Measurements from ENCODE around the gene LRMDA. TPM values are rescaled to one million over a fixed set of nuclear protein-coding genes. Genes with fewer than 3 reads are reported as not detected.

LRMDA gene
- total and polyA plus RNA-seq, 10 of the 15 experiments (the other 5 are each of a cell fraction or from before 2014, with no cell fraction given): 0.07 to 0.54 (median 0.29) TPM; not detected in 4

DNA sequence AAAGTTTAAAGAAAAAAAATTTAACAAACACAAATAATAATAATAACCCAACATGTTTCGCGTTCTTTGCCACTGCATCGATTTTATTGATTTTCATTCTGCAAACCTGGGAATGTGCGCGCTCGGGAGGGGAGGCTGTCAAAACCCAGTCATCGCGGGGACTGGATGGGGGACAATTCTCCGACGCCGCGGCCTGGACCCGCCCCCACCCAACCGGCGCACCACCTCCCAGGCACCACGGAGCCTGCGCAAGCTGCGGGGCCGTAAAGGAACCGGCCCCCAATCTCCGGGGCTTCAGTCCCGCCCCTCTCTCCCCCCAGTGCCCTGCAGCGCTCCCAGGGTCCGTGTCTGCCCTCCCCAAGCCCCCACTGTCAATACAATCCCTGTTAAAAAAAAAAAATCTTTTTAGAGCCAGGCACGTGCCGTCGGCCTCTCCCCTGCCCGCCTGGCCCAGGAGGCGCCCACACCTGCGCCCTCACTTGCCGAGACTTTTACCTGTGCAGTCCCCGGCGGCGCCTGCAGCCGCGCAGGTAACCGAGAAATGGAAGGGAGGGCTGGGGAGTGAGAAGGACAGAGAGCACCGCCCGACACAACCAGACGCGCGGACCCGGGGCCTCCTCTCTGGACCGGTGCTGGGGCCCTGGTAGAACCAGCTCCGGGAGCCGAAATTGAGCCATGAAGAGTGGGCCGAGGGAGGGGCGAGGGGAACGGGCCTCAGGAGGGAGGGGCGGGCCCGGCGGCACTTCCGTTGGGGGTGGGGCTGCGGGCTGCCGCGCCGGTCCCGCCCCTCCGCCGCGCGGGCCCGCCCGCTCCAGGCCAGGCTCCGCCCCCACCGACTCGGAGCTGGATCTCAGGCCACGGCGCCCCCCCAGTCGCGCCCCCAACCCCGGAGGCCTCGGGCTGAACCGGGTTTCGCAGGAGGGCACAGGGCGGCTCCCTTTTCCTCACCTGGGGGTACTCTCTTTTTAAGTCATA lies 22.2 kb upstream of the LRMDA start:
- Histone ChIP-seq H3K4me3 (no peak overlapping the region), H3K9ac (ENCODE audit: control insufficient read depth, insufficient read depth, low read length) (no peak overlapping the region), H3K4me1 (ENCODE audit: control insufficient read depth, insufficient read depth, low read length) (no peaks in the 10 kb centered on the region), H3K36me3 (ENCODE audit: control insufficient read depth in 2 of 2, insufficient read depth in 2 of 2, low read length in 1 of 2) (no peaks in the 10 kb centered on the region), H4K20me1 (ENCODE audit: control insufficient read depth, insufficient read depth) (no peaks in the 10 kb centered on the region), H2AFZ (ENCODE audit: control insufficient read depth, low read depth, low read length) (no peak overlapping the region), H3K27me3 (replicated peaks in 1 of 2; ENCODE audit: control insufficient read depth in 2 of 2, insufficient read depth in 2 of 2, low read length in 1 of 2) (peaks cover 3 to 7% of the 10 kb centered on the region in 2 experiments; a peak in 3 of 4 replicates), H3K27ac (ENCODE audit: control insufficient read depth, insufficient read depth) (no peak overlapping the region), H3K79me2 (ENCODE audit: control insufficient read depth, insufficient read depth, low read length) (no peaks in the 10 kb centered on the region), H3K9me3 (replicated peaks; ENCODE audit: control insufficient read depth, insufficient read depth, low read length) (no peaks in the 10 kb centered on the region; the same call in 2 of the 3 replicates), H3K4me2 (ENCODE audit: control insufficient read depth, insufficient read depth) (peak overlapping the region; percentile 39; the same call in 1 of the 2 replicates)
- ChIA-PET RAD21 (ENCODE audit: unreplicated experiment) (interaction anchor here (0.8 to 1.9 kb wide), 2 partner anchors 8 to 199 kb away, joined by 5 to 6 read pairs; partner anchors contain the start of gene ZNF503), SMC1A (ENCODE audit: uncharacterized antibody, unreplicated experiment) (interaction anchor here (0.6 to 2.3 kb wide), 4 partner anchors 16 to 1540 kb away, joined by 3 to 7 read pairs (median 4); no protein-coding TSS in a partner anchor), POLR2A (interaction anchor here (0.6 to 1.2 kb wide), 3 partner anchors 8 to 1591 kb away, joined by 3 to 5 read pairs (median 3); partner anchors contain the start of gene ZNF503), CTCF (interaction anchor here (0.5 kb wide), 1 partner anchor 21 kb away, joined by 5 read pairs; no protein-coding TSS in a partner anchor)
- in situ Hi-C loops (cut with MboI): no loop called here
- DNase-seq (ENCODE audit: low read depth, low spot score): no peak
- WGBS (ENCODE audit: insufficient coverage, insufficient replicate concordance, low lambda C conversion rate, missing lambda C conversion rate): 16% methylated on average over 43 of the region's 76 CpGs
- peak; percentile 90 for ATAC-seq
- no TSS peak for BruUV-seq (replicated peaks)
- no peak for FAIRE-seq
- intact Hi-C loops (cut with micrococcal nuclease; ENCODE audit: unreplicated experiment): loop anchor here (10.0 kb wide), 2 partner anchors 236 to 896 kb away; no protein-coding TSS in a partner anchor
- TF ChIP-seq, protein P1, sequence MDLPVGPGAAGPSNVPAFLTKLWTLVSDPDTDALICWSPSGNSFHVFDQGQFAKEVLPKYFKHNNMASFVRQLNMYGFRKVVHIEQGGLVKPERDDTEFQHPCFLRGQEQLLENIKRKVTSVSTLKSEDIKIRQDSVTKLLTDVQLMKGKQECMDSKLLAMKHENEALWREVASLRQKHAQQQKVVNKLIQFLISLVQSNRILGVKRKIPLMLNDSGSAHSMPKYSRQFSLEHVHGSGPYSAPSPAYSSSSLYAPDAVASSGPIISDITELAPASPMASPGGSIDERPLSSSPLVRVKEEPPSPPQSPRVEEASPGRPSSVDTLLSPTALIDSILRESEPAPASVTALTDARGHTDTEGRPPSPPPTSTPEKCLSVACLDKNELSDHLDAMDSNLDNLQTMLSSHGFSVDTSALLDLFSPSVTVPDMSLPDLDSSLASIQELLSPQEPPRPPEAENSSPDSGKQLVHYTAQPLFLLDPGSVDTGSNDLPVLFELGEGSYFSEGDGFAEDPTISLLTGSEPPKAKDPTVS (IDR thresholded peaks at IDR 0.05; ENCODE audit: low read depth, low read length): no peak
- no peak for TF ChIP-seq POU2F2 (IDR thresholded peaks at IDR 0.05; ENCODE audit: borderline replicate concordance, low read depth, low read length)
- TF ChIP-seq, protein P2, sequence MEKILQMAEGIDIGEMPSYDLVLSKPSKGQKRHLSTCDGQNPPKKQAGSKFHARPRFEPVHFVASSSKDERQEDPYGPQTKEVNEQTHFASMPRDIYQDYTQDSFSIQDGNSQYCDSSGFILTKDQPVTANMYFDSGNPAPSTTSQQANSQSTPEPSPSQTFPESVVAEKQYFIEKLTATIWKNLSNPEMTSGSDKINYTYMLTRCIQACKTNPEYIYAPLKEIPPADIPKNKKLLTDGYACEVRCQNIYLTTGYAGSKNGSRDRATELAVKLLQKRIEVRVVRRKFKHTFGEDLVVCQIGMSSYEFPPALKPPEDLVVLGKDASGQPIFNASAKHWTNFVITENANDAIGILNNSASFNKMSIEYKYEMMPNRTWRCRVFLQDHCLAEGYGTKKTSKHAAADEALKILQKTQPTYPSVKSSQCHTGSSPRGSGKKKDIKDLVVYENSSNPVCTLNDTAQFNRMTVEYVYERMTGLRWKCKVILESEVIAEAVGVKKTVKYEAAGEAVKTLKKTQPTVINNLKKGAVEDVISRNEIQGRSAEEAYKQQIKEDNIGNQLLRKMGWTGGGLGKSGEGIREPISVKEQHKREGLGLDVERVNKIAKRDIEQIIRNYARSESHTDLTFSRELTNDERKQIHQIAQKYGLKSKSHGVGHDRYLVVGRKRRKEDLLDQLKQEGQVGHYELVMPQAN (conservative IDR thresholded peaks at IDR 0.05): no peak
- TF ChIP-seq, protein P3, sequence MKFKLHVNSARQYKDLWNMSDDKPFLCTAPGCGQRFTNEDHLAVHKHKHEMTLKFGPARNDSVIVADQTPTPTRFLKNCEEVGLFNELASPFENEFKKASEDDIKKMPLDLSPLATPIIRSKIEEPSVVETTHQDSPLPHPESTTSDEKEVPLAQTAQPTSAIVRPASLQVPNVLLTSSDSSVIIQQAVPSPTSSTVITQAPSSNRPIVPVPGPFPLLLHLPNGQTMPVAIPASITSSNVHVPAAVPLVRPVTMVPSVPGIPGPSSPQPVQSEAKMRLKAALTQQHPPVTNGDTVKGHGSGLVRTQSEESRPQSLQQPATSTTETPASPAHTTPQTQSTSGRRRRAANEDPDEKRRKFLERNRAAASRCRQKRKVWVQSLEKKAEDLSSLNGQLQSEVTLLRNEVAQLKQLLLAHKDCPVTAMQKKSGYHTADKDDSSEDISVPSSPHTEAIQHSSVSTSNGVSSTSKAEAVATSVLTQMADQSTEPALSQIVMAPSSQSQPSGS (IDR thresholded peaks at IDR 0.05; ENCODE audit: low read length): no peak
- 0 out of 2 replicates have a peak, but pooled peaks have one; percentile 17 for TF ChIP-seq SMARCA5 (IDR thresholded peaks at IDR 0.05)
- TF ChIP-seq BHLHE40 (IDR thresholded peaks at IDR 0.05; ENCODE audit: borderline replicate concordance in 1 of 2, low read depth in 2 of 2, low read length in 1 of 2): peak; percentile 33 to 82; a peak in 3 of 4 replicates
- no peak for TF ChIP-seq SIN3A (IDR thresholded peaks at IDR 0.05; ENCODE audit: low read depth, low read length)
- TF ChIP-seq, protein P4, sequence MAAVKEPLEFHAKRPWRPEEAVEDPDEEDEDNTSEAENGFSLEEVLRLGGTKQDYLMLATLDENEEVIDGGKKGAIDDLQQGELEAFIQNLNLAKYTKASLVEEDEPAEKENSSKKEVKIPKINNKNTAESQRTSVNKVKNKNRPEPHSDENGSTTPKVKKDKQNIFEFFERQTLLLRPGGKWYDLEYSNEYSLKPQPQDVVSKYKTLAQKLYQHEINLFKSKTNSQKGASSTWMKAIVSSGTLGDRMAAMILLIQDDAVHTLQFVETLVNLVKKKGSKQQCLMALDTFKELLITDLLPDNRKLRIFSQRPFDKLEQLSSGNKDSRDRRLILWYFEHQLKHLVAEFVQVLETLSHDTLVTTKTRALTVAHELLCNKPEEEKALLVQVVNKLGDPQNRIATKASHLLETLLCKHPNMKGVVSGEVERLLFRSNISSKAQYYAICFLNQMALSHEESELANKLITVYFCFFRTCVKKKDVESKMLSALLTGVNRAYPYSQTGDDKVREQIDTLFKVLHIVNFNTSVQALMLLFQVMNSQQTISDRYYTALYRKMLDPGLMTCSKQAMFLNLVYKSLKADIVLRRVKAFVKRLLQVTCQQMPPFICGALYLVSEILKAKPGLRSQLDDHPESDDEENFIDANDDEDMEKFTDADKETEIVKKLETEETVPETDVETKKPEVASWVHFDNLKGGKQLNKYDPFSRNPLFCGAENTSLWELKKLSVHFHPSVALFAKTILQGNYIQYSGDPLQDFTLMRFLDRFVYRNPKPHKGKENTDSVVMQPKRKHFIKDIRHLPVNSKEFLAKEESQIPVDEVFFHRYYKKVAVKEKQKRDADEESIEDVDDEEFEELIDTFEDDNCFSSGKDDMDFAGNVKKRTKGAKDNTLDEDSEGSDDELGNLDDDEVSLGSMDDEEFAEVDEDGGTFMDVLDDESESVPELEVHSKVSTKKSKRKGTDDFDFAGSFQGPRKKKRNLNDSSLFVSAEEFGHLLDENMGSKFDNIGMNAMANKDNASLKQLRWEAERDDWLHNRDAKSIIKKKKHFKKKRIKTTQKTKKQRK (IDR thresholded peaks at IDR 0.05; ENCODE audit: low read depth, low read length): no peak
- no peak for TF ChIP-seq SP1 (IDR thresholded peaks at IDR 0.05; ENCODE audit: low read depth, low read length)
- no peak for TF ChIP-seq PML (IDR thresholded peaks at IDR 0.05; ENCODE audit: low read length)

Data from GM12878 (cell line).